Neural progenitor cell (in vitro differentiated cells): Measurements from ENCODE around the gene NPM1. TPM values are rescaled to one million over a fixed set of nuclear protein-coding genes. Genes with fewer than 3 reads are reported as not detected.
A peak's percentile ranks its signal among the peaks of the same experiment; 100 is the strongest.

Experiments
- DNase-seq: peaks from one replicate; pipeline ENCODE4 v3.0.0-alpha.2; 2016; ENCODE audit warnings: low spot score
- H2AFZ ChIP-seq: fragments of 200-600 bp; sonication (generic); replicated peaks from 2 replicates; pipeline ENCODE4 v1.6.1; 2016; ENCODE audit warnings: antibody characterized with exemption
- H3F3A ChIP-seq: fragments of 200-600 bp; sonication (generic); 2 replicates; pipeline ENCODE4 v1.6.1; 2016; ENCODE audit warnings: antibody characterized with exemption, low read depth
- H3K27ac ChIP-seq: fragments of 200-600 bp; sonication (generic); 2 replicates; pipeline ENCODE4 v1.5.1; 2016; ENCODE audit warnings: mild to moderate bottlenecking
- H3K27me3 ChIP-seq: fragments of 200-600 bp; sonication (generic); 2 replicates; pipeline ENCODE4 v1.6.1; 2016; ENCODE audit warnings: mild to moderate bottlenecking, moderate library complexity
- H3K36me3 ChIP-seq: fragments of 200-600 bp; sonication (generic); 2 replicates; pipeline ENCODE4 v1.5.1; 2016
- H3K4me1 ChIP-seq: fragments of 200-600 bp; sonication (generic); 2 replicates; pipeline ENCODE4 v1.6.1; 2016; ENCODE audit warnings: mixed run types
- H3K4me2 ChIP-seq: fragments of 200-600 bp; sonication (generic); 2 replicates; pipeline ENCODE4 v1.6.1; 2016
- H3K4me3 ChIP-seq: fragments of 200-600 bp; sonication (generic); 2 replicates; pipeline ENCODE4 v1.5.1; 2016
- H3K79me2 ChIP-seq: fragments of 200-600 bp; sonication (generic); 2 replicates; pipeline ENCODE4 v1.6.1; 2016; ENCODE audit warnings: low read depth
- H3K9ac ChIP-seq: fragments of 200-600 bp; sonication (generic); 2 replicates; pipeline ENCODE4 v1.6.1; 2016
- H3K9me3 ChIP-seq: fragments of 200-600 bp; sonication (generic); 2 replicates; pipeline ENCODE4 v1.5.1; 2016; ENCODE audit warnings: low read depth
- H4K20me1 ChIP-seq: fragments of 200-600 bp; sonication (generic); 2 replicates; pipeline ENCODE4 v1.6.1; 2016; ENCODE audit warnings: low read depth
- H3K27ac Mint-ChIP-seq: 3 replicates; pipeline ENCODE4 v1.8.0; 2021; ENCODE audit warnings: mixed read lengths
- H3K27me3 Mint-ChIP-seq: 2 replicates; pipeline ENCODE4 v1.8.0; 2022; ENCODE audit warnings: low read depth, mild to moderate bottlenecking, inconsistent platforms, moderate library complexity, mixed read lengths; ENCODE audit not compliant: insufficient read depth
- H3K36me3 Mint-ChIP-seq: 3 replicates; pipeline ENCODE4 v1.8.0; 2021; ENCODE audit warnings: mixed read lengths
- H3K4me1 Mint-ChIP-seq: 3 replicates; pipeline ENCODE4 v1.8.0; 2021; ENCODE audit warnings: mixed read lengths
- H3K4me3 Mint-ChIP-seq: 3 replicates; pipeline ENCODE4 v1.8.0; 2021; ENCODE audit warnings: mild to moderate bottlenecking, moderate library complexity, mixed read lengths
- H3K9me3 Mint-ChIP-seq: 3 replicates; pipeline ENCODE4 v1.8.0; 2020; ENCODE audit warnings: mixed read lengths
- EZH2 ChIP-seq: fragments of 200-600 bp; sonication (generic); IDR thresholded peaks from 2 replicates; pipeline ENCODE4 v1.6.1; 2017; ENCODE audit warnings: antibody characterized with exemption, mild to moderate bottlenecking, moderate library complexity
- EZH2phosphoT487 ChIP-seq: fragments of 200-600 bp; sonication (generic); IDR thresholded peaks from 2 replicates; pipeline ENCODE4 v1.6.1; 2017; ENCODE audit warnings: antibody characterized with exemption
- total RNA-seq: library from RNA; depleted of rRNA; stranded (reverse); fragments of >200 nt; gene quantifications from 2 replicates; pipeline ENCODE4 v1.2.3, GENCODE V29; 2015; ENCODE audit warnings: low replicate concordance
- TF ChIP-seq, protein P1 (sequence below): fragments of 200-600 bp; sonication (generic); IDR thresholded peaks from 2 replicates; pipeline ENCODE4 v1.5.1; 2017; ENCODE audit warnings: antibody characterized with exemption, mild to moderate bottlenecking

NPM1 gene
- total RNA-seq, 1 donor from 2014 or later, result 3,685 TPM

DNA sequence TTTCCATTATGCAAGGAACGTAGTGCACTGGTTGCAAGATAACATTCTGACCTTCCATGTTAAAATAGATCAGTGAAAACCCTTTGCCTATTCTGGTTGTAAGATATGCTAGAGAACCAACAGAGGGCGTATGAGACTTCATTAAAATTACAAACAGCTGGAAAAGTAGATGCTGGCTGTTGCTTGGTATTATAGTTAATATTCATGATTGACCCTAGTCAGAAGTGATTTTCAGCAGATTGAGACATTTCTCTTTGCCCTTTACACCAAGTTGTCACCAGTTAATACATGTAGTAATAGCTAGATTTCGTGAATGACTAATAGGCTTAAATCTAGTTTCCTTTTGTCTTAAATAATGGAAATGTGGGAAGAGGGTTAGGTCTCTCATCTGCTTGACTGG lies 18.0 kb downstream of the NPM1 start:
- no peak overlapping the region for H3K4me2 ChIP-seq

DNA sequence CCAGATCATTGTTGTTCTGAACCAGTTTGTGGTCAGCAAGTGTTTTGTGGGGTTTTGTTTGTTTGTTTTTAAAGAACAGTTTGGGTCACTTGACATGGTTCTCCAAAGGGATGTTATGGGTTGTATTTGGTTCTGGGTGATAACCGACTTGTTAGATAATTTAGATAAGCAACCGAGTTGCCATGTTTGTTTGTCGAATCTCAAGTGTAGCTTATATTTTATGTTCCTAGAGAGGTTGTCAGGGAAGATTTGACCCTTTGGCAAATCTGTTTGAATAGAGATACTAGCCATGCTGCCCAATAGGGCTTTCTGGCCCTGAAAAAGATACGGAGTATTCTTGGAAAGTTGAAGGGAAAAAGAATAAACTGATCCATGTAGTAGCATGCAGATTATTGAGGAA lies 19.6 kb downstream of the NPM1 start:
- Histone ChIP-seq H3K79me2 (peaks cover 74% of the 10 kb centered on the region), H3F3A (peaks cover 74% of the 10 kb centered on the region), H3K4me1 (no peaks in the 10 kb centered on the region), H3K4me2 (no peak overlapping the region), H3K27ac (no peak overlapping the region), H3K9ac (no peak overlapping the region), H3K27me3 (no peaks in the 10 kb centered on the region), H3K4me3 (no peak overlapping the region), H3K36me3 (peaks cover 48% of the 10 kb centered on the region), H4K20me1 (peaks cover 76% of the 10 kb centered on the region), H2AFZ (no peak overlapping the region), H3K9me3 (no peaks in the 10 kb centered on the region)
- Mint-ChIP-seq H3K9me3 (peaks cover 7% of the 10 kb centered on the region), H3K36me3 (peaks cover 44% of the 10 kb centered on the region), H3K4me3 (no peak overlapping the region), H3K27me3 (no peaks in the 10 kb centered on the region), H3K4me1 (no peaks in the 10 kb centered on the region), H3K27ac (no peak overlapping the region)
- DNase-seq, result no peak
- no peak for TF ChIP-seq EZH2
- TF ChIP-seq, protein P1, sequence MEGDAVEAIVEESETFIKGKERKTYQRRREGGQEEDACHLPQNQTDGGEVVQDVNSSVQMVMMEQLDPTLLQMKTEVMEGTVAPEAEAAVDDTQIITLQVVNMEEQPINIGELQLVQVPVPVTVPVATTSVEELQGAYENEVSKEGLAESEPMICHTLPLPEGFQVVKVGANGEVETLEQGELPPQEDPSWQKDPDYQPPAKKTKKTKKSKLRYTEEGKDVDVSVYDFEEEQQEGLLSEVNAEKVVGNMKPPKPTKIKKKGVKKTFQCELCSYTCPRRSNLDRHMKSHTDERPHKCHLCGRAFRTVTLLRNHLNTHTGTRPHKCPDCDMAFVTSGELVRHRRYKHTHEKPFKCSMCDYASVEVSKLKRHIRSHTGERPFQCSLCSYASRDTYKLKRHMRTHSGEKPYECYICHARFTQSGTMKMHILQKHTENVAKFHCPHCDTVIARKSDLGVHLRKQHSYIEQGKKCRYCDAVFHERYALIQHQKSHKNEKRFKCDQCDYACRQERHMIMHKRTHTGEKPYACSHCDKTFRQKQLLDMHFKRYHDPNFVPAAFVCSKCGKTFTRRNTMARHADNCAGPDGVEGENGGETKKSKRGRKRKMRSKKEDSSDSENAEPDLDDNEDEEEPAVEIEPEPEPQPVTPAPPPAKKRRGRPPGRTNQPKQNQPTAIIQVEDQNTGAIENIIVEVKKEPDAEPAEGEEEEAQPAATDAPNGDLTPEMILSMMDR, result no peak
- TF ChIP-seq EZH2phosphoT487, result no peak

More for the DNA sequence above, 18.0 kb downstream of the NPM1 start:
- TF ChIP-seq EZH2phosphoT487 (no peak), EZH2 (no peak)
- TF ChIP-seq, protein P1, result peak; percentile 46
- Histone ChIP-seq H3F3A (peaks cover 69% of the 10 kb centered on the region), H3K4me3 (no peak overlapping the region), H3K27me3 (no peaks in the 10 kb centered on the region), H3K9me3 (peaks cover 5% of the 10 kb centered on the region), H3K36me3 (peaks cover 55% of the 10 kb centered on the region), H4K20me1 (peaks cover 64% of the 10 kb centered on the region), H2AFZ (no peak overlapping the region), H3K4me1 (no peaks in the 10 kb centered on the region), H3K9ac (no peak overlapping the region), H3K79me2 (peaks cover 73% of the 10 kb centered on the region), H3K27ac (no peak overlapping the region)
- Mint-ChIP-seq H3K27me3 (no peaks in the 10 kb centered on the region), H3K36me3 (peaks cover 52% of the 10 kb centered on the region), H3K9me3 (peaks cover 13% of the 10 kb centered on the region), H3K27ac (no peak overlapping the region), H3K4me1 (no peaks in the 10 kb centered on the region), H3K4me3 (no peak overlapping the region)
- no peak for DNase-seq

DNA sequence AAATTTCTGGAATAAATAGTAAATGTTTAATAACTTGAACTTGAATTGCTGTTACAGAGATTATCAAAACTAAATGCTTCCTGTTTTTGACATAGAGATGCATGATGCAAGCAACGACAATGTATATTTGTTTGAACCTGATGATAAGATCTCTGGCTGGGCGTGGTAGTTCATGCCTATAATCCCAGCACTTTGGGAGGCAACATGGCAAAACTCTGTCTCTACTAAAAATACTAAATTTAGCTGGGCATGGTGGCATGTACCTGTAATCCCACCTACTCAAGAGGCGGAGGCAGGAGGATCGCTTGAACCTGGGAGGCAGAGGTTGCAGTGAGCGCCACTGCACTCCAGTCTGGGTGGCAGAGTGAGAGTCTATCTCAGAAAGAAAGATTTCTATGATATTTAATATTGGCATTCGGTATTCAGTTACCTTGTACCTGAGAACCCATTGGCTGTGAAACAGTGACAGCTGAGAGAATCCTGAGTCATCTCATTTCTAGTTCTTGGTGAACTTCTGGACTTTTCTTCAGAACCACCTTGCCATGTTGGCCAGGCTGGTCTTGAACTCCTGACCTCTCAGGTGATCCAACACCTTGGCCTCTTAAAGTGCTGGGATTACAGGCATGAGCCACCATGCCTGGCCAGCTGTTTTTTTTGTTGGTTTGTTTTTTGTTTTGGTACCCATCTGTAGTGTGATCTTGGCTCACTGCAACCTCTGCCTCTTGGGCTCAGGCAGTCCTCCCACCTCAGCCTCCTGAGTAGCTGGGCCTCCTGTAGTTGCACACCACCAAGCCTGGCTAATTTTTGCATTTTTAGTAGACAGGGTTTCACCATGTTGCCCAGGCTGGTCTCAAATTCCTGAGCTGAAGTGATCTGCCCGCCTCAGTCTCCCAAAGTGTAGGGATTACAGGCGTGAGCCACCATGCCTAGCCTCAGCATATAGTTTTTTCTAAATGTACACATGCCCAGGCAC lies 21.8 kb downstream of the NPM1 start:
- peaks cover 48% of the 10 kb centered on the region for H3K36me3 ChIP-seq
- H3K4me2 ChIP-seq, result no peak overlapping the region
- H3K27me3 ChIP-seq, result no peaks in the 10 kb centered on the region
- no peak overlapping the region for H3K9ac ChIP-seq
- no peaks in the 10 kb centered on the region for H3K9me3 ChIP-seq
- peaks cover 42% of the 10 kb centered on the region for H3K36me3 Mint-ChIP-seq
- H3K79me2 ChIP-seq, result peaks cover 83% of the 10 kb centered on the region
- TF ChIP-seq, protein P1, result no peak
- TF ChIP-seq EZH2, result no peak
- TF ChIP-seq EZH2phosphoT487, result no peak
- DNase-seq, result no peak
- H2AFZ ChIP-seq, result no peak overlapping the region
- H3K4me3 ChIP-seq, result no peak overlapping the region
- peaks cover 96% of the 10 kb centered on the region for H3F3A ChIP-seq
- no peak overlapping the region for H3K4me3 Mint-ChIP-seq
- no peaks in the 10 kb centered on the region for H3K4me1 Mint-ChIP-seq
- H4K20me1 ChIP-seq, result peaks cover 98% of the 10 kb centered on the region
- no peak overlapping the region for H3K27ac Mint-ChIP-seq
- no peak overlapping the region for H3K27ac ChIP-seq
- H3K4me1 ChIP-seq, result no peaks in the 10 kb centered on the region
- H3K9me3 Mint-ChIP-seq, result peaks cover 5% of the 10 kb centered on the region
- H3K27me3 Mint-ChIP-seq, result no peaks in the 10 kb centered on the region
